ENCODE measurements around the gene EXOSC7. TPM values are rescaled to one million over a fixed set of nuclear protein-coding genes. Genes with fewer than 3 reads are reported as not detected.

The EXOSC7 gene
- polyA plus RNA-seq, 3 donors from 2014 or later: 35.0 to 73.2 (median 52.2) TPM

Other genes starting within 250 kb of the EXOSC7 start
- gene ZNF501, start 246.6 kb upstream of the EXOSC7 start, polyA plus RNA-seq: 1 to 10 TPM; 1.8 to 3.3 (median 2.3) TPM
- 10 to 100 TPM; 10.5 to 37.5 (median 31.1) TPM for gene KIAA1143, start 214.6 kb upstream of the EXOSC7 start, polyA plus RNA-seq
- under 1 TPM in 2 of 3 donors, not detected in 1; 0.29 to 0.56 TPM for gene KIF15, start 214.4 kb upstream of the EXOSC7 start, polyA plus RNA-seq
- gene TMEM42, start 114.3 kb upstream of the EXOSC7 start, polyA plus RNA-seq: 10 to 100 TPM; 27.9 to 54.2 (median 43.3) TPM
- gene TGM4, start 101.6 kb upstream of the EXOSC7 start, polyA plus RNA-seq: under 1 TPM in 1 of 3 donors, not detected in 2; 0.15 TPM
- 10 to 100 TPM; 43.5 to 65.3 (median 46.9) TPM for gene ZDHHC3, start 70 bp upstream of the EXOSC7 start, polyA plus RNA-seq
- gene CLEC3B, start 50.1 kb downstream of the EXOSC7 start, polyA plus RNA-seq: 1 to 10 TPM; 1.7 to 7.6 (median 2.0) TPM
- 1 to 10 TPM; 1.1 to 3.3 (median 2.0) TPM for gene CDCP1, start 170.1 kb downstream of the EXOSC7 start, polyA plus RNA-seq